Activated CD4-positive, alpha-beta T cell treated with anti-CD3 and anti-CD28 coated beads, Interleukin-2, amount 50 U/mL, for 1 hour (primary cell): Measurements from ENCODE around the gene RPS4Y1.

Experiments
- DNase-seq: peaks from one replicate; pipeline ENCODE4 v3.0.0-alpha.2; 2020

RPS4Y1 gene

GRCh38 chrY:2885880-2886279 lies 44.5 kb downstream of the RPS4Y1 start:
- no peak for DNase-seq

GRCh38 chrY:2887386-2887785 lies 46.0 kb downstream of the RPS4Y1 start:
- DNase-seq, result no peak

- no peak for DNase-seq
Observed at GRCh38 chrY:2887955-2888354, 46.6 kb downstream of the RPS4Y1 start.

GRCh38 chrY:2893471-2893870 lies 52.1 kb downstream of the RPS4Y1 start:
- no peak for DNase-seq

GRCh38 chrY:2896050-2896449 lies 54.6 kb downstream of the RPS4Y1 start:
- no peak for DNase-seq

GRCh38 chrY:2907356-2907755 lies 66.0 kb downstream of the RPS4Y1 start:
- no peak for DNase-seq

GRCh38 chrY:2913066-2913815 lies 71.8 kb downstream of the RPS4Y1 start:
- peak; percentile 25 for DNase-seq
